Stimulated activated CD4-positive, alpha-beta T cell treated with anti-CD3 and anti-CD28 coated beads, TNF-alpha, amount 100 ng/mL, for 4 hours (primary cell): ENCODE data around the gene CTSE.
A peak's percentile ranks its signal among the peaks of the same experiment; 100 is the strongest.

Experiments used
- DNase-seq, 3 experiments: peaks; one replicate each; pipeline ENCODE4 v3.0.0-alpha.2; 2020; ENCODE audit warnings: low read depth in 3 of 3

The CTSE gene

DNA sequence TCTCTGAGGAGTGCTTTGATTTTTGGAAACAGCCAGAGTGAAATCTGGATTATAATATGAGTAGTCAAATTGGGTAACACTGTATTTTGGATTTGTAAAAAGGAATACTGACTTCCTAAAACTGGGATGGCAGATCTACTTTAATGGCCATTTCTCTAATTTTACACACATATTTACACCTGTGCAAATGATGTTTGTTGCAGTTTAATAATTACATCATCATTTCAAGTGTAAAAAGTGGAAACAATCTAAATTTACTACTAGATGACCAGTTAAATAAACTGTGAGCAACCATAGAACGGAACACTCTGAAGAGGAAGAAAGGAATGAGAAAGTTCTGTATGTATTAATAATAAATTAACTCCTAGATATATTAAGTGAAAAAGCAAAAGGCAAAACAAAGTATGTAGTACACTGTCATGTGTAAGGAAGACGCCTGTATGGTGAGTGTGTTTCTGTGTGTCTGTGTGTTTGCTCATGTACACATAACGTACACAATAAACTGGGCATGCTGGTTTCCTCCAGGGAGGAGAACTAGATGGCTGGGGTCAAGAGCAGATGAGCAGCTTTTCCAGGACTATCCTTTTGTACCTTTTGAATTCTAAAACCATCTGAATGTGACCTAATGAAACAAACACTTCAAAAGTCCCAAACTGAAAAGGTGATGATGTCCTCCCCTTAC, 26.4 kb upstream of the CTSE start:
- DNase-seq: no peak

DNA sequence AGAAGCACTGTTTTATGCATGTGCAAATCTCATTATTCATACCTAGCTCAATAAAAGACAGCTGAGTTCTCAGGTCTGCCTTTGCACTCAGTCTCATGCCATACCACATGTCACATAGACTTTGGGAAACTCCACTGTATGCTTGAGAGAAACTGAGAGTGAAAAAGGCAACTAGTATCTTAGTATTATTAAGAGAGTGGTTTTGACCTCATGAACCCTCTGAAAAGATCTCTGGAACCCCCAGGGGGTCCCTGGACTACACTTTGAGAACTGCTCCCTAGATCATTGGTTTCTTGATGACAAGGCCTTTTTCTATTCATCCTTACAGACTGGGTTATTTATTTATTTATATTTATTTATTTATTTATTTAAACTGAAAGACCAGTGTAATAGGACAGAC, 25.6 kb upstream of the CTSE start:
- no peak for DNase-seq

DNA sequence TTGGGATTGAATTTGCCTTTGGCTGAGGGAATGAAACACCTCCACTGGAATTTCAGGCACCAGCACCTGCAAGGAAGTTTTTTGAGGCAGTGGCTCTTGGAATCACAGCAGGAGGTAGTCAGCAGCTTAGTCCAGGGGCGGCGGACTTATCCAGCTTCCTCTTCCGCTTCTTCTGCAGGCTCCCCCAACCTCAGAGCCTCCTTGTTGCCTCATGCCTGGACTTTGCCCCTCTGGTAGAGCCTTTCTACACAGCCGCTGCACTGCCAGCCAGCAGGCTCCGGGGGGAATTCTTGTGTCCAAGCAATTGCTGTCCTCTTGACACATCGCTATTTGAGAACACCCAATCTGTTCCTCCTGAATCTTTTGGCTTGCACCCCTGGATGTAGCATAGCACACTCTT, 24.9 kb upstream of the CTSE start:
- DNase-seq: no peak

DNA sequence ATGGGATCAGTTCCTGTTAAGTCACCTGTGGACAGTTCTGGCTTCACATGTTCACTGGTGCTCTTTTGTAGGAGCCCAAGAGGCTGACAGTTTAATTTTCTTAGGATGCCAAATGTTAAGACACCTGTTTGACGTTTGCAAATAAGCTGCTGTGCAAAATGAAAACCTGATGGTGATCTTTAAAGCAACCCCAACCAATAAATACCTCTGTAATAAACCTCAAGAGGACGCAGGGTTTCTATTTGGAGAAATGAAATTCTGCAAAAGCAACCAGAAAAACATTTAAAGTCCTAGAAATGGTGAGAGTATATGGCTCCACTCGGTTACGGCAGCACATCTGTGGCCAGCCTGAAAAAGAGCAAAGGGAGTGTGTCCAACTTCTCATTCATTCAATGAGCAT, 23.6 kb upstream of the CTSE start:
- DNase-seq: no peak

DNA sequence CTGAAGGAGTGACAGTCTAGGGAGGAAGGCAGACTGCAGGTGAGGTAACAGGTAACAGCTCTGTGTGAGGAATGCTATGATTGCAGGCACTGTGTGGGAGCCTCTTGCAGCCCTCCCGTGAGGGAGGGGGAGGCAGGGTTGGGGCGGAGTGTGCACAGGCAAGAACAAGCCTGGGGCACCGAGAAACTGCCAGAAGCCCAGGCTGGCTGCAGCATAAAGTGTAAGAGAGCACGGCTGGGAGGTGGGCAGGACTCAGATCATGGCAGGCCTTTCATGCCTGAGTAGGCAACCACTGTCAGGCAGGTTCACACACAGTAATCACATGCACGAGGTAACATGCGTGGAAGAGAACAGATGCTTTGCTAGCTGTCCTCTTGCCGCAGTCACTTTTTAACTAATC, 17.9 kb upstream of the CTSE start:
- no peak for DNase-seq

DNA sequence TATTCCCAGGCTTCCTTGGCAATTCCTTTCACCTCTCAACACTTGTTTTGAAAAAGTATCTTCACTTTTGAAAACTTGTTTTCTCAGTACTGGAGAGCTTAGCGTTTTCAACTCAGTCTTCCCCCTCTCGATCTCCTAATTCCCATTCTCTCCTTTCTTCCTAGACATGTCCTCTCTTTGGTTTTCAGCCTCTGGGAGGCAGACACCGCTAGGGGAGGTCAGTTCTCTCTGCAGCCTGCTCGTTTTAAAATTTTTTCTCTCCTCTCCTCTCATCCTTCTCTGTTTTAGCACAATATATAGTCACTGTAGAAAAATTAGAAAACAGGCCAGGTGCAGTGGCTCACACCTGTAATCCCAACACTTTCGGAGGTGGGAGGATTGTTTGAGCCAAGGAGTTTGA, 16.6 kb upstream of the CTSE start:
- DNase-seq: no peak

DNA sequence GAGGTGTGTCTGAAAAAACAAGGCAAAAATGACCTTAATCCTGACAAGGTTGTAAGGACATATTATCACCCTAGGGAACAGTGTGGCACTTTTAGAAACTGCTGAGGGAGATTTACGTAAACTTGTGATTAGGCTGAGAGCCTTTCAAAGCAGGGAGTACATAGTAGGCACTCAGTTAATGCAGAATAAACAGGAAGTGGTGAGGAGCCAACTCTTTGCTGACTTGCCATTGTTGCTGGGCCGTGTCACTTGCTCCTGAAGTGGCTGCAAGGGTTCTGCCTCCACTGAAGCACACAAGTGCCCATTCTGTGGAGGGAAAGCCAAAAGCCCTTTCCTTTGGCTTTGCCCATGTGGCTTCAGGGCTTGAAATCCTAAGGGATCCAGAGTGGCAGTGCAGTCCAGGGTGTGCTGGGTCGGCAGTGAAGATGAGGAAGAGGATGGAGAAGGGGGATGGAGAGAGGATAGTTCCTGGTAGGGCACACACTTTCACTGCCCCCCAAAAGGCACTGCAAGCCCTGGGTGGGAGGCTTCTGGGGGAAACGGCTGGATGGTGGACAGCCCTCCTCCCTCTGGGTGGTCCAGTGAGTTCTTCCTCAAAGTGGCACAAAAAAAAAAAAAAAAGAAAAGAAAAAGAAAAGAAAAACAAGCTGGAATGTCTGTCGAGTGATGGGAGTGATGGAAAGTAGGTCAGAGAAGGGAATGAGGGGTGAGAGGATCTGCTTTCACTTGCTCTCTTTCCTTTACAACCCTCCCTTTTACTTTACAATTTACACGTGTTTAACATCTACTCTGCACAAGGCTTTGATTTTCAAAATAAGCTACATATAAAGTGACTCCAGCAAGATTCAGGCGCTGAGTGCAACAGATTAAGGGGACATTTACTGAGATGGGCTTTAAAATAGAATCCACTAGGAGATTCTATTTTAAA, 15.6 kb upstream of the CTSE start:
- DNase-seq: no peak

DNA sequence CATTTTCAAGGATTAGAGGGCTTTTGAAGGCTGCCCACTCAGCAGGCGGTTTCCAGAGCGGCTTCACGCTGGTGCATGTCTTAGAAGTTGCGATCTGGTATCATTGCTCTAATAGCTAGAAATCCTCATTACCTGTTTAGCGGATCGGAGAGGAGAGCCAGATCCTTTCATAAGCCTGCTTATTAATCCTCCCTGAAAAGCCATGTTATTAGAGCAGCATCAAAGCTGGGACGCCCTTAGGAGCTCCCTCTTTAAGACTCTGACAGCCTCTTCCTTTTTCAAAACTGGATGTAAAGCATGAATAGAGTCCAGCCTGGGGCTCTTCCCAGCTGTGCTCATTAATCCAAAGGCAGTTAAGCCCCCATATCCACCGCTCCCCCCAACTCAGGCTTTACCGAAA, 13.9 kb upstream of the CTSE start:
- no peak for DNase-seq

DNA sequence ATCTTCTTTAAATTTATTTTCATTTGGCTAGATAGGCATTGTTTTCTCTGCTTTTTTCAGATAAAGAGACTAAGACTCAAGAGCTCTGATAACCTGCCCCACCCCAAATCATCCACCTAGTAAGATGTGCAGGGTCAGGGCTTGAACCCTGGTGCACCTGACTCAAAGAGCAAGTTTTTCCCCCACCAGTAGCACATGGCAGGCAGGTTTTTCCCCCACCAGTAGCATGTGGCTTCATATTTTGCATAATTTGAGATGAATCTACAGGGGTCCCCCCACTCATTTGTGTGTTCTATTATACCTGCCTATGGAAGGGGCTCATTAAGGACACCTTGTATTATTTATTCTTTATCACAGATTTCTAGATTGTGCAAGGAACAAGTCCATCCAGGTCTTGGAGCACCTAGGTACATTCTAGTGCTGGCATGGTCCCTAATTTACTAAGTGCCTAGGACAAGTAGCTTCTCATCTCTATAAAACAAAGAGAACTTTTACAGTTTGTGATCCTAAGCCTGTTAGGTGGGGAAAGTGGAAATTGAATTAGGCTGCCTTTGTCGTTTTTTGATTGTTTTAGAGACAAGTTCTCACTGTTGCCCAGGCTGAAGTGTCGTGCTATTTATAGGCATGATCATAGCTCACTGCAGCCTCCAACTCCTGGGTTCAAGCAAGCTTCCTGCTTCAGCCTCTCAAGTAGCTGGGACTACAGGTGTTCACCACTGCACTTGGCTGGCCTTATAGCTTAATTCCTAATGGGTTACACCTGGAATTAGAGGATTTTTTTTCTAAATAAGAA, 13.2 kb upstream of the CTSE start:
- no peak for DNase-seq

DNA sequence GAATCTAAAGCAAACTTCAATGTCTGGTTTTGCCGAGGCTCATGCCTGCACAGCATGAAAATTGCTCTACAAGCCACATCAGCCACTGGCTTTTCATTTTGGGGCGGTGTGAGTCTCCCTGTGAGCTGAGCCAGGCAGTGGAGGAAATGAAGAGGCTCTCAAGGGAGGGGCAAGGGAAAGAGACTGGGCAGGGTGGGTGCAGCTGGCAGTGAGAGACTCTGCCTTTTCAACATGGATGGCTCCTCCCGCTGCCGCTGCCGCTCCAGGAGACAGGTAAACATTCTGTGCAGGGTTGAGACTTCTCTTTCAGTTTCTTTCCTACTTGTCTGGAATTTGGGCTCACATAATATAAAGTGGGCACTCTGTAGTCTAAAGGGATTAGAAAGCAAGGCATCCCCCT, 11.3 kb upstream of the CTSE start:
- no peak for DNase-seq

DNA sequence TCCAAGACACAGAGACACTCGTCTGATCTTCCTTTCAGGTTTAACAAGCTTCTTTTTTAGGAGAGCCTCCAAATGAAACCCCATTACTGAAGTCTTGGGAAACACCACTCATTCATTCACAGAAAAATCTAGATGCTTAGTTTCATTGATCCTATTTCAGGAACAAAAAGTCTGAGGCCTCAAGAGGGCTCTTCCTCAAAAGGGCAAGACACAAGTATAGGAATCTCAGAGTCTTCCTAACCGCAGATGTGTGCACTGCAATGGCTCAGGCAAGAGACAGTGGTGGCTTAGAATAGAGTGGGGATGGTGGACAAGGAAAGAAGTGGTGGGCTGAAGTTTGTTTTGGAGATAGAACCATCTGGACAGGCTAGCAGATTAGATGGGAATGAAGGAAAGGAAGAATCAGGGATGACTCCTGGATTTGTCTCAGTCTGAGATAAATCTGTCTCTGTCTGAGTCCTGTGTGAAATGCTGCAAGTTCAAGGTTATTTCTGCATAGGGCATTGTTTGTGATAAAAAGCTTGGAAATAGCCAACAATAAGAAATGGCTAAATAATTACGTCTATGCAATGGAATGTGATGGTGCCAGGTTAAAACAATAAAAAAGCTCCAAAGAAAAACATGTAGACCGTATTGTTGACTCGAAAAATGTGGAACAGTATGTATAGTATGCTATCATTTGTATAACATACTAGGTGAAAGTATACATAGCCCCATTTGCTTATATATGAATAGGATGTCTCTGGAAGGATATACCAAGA, 8.9 kb upstream of the CTSE start:
- DNase-seq: no peak

DNA sequence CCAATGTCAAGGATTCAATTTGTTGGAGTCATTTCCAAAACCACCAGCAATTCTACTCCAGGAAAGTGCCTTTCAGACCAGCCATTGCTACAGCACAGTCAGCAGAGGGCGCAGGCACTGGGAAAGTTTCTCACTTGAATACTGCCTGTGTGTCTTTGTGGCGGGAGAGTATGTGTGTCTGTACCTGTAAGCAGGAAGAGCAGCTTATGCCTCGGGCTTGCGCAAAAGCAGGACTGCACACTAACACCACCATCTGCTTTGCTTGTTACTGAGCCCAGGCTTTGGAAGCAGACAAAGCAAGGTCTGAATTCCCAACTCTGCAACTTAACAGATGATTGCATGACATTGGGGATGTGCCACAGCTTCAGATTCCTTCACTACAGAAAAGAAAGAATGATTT, 7.0 kb upstream of the CTSE start:
- peak; percentile 32 to 52 (median 38) for DNase-seq

DNA sequence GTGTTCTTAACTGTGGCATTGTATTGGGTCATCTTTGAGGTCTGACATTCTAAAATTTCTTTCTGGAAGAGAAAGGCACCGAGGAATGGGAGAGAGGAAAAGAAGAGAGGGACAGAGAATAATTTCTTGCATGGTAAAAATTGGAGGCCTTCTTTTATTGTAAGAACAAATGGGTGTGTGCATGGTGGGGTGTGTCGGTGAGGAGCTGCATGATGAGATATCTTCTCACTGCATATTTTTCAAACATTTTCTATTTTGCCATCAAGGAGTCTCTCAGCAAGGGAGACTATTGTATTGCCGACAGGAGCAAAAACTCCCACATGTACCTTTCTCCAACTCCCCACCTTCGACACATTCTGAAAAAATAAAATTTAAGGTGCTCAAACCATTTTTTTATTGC, 6.5 kb upstream of the CTSE start:
- DNase-seq: no peak

DNA sequence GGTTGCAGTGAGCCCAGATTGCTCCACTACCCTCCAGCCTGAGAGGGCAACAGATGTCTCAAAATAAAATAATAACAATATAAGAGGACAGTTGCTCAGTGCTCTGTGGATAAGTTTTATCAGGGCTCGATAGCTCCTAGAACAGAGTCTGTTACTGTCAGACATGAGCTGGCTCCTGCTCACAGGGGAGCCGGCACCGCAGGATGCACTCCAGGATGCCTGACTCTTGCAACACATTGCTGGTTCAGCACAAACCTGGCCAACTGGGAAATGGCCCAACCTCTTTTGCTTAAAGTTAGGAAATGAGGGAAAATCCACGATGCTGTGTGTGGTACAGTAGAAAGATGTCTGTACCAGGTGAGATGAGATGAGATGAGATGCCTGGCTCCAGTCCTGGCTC, 5.8 kb upstream of the CTSE start:
- DNase-seq: no peak

DNA sequence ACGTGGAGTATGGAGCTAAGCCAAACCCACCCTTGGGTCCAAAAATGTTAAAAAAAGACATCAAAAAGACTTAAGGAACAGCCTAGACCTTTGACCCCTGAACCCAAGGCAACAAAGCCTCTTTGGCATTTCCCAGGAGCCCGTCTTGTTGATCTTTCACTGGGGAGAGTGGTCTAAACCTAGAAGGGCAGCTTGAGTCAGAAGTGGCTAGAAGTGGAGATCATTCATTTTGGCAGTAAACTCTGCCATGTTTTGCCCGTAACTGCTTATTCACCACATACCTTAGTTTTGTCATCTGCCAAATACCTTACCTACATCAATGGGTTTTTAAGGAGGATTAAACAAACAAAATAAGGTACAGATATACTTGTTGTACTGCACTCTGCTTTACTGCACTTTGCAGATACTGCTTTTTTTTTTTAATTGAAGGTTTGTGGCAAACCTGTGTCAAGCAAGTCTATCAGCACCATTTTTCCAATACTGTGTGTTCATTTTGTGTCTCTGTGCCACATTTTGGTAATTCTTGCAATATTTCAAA, 1.7 kb upstream of the CTSE start:
- no peak for DNase-seq

DNA sequence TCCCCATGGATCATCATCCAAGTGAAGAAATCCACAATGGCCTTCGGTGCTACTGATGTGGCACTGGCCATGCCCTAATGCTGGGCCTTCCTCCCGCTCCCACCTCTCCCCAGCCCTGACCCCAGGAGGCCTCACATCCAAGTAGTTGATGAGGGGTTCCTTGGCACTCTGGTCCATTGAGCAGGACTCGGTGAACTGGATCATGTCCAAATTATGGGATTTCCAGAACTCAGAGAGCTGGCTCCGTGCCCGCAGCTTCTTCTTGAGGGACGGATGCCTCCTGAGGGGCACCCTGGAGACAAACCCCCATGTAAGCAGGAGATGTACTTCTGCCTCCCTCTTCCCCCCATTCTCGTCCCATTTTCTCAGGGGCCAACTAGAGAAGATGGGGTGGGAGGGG, 929 bp downstream of the CTSE start:
- DNase-seq: no peak

DNA sequence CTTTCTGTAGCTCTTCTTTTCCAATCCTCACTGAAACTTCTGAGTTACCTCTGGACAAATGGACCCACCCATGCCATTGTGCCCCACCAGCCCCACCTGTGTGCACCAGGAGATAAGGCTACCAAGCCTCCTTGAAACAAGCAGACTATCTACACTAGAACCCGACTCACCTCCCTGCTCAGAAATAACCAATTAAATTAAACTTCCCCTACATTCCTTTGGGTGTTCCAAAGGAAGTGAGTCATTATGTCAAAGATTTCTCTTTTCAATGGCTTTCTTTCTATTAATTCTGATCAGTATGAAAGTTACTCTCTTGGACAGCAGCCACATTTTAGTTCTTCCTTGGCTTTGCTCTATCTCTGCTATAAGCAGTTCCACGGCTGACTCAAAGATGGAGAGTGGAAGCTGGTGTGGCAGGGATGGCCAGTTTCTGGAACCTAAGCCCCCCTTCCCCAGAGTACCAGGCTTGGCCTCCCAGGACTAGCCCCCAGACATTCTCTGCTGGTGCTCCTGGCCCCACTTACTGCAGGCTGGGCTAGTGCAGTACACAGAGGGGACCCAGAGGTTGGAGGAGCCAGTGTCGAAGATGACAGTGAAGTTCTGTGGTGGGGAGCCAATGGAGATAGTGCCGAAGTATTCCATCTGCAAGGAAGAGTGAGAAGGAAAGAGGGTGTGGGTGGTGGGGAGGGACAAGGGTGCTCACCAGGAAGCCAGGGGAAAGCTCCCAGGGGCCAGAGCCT, 1.9 kb downstream of the CTSE start:
- no peak for DNase-seq

DNA sequence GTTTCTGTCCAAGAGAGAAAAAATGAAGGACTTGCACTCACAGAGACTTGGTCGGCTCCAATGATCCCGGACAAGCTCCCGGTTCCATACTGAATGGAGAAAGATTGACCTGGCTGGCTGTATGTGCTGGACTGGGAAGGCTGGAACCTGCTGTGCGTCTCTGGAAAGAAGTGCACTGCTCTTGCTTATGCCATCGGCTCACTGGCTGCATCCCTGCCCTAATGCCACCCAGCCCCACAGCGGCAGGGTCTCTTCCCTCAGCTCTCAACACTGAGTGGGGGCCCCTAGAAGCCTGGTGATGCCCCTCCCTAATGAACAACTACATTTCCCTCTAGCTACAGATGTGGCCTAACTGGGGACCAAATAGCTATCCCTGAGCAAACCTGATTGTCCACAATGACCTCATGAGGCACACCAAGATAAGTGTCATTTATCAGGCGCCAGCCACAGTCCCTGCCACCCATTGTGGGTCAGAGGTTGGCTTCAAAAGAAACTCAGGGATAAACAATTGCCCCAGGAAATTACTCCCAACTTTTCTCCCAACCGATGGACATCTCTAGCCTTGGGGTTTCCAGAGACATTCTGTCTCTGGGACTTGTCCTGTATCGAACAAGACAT, 2.6 kb downstream of the CTSE start:
- DNase-seq: no peak

DNA sequence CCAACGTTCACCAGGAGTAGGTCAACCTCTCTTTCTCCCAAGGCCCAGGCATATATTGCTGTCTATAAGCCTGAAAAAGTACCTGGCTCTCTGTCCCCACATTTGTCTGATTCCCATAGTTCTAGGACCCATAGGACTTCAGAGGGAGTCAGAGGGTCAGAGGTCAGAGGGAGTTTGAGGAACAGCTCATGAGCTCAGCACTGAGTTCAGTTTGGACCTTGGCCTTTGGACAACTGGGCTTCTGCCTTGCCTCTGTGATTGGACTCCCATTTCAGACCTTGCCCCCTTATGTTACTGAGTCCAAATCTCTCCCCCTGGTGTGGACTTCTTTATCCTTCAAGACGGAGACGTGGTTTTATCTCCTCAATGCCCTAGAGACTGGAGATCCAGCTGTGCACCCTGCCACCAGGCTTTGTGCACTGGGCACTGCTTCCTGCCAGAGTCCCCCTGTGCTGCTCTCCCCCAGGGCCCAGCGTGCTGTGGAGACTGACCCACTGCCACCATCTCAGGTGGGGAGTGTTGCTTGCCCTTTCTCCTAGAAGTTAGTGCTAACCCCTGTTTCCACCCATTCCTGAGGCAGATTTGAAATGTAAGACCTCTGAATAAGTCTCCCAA, 3.2 kb downstream of the CTSE start:
- no peak for DNase-seq

DNA sequence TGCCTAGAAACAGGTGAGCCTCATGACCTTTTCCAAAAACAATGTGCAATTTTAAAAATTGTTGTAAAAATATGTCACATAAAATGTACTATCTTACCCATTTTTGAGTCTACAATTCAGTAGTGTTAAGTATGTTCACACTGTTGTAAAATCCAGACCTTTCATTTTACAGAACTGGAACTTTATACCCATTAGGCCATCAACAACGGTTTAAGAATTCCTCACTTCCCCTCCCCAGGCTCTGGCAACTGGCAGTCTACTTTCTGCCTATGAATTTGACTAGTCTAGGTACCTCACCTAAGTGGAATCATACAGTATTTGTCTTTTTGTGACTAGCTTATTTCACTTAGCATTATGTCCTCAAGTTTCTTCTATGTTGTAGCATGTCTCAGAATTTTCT, 8.6 kb downstream of the CTSE start:
- no peak for DNase-seq
